Left renal cortex interstitium (tissue), 4 donors: Measurements from ENCODE around the gene KCNH5. TPM values are rescaled to one million over a fixed set of nuclear protein-coding genes. Genes with fewer than 3 reads are reported as not detected.

Experiments used
- DNase-seq, 4 donors: peaks; one replicate each; pipeline ENCODE4 v3.0.0-alpha.2; 2013; ENCODE audit warnings: low read depth in 4 of 4, low spot score in 2 of 4, missing footprints in 1 of 4
- polyA plus RNA-seq, 4 donors: library from polyadenylated mRNA; unstranded; fragments of 120-200 nt; gene quantifications; one replicate each; pipeline ENCODE4 v1.2.1, GENCODE V29; 2013; ENCODE audit not compliant: insufficient read length in 4 of 4

The KCNH5 gene
- polyA plus RNA-seq, 4 donors = 0.08 to 0.20 (median 0.13) TPM

GRCh38 chr14:63006531-63006930 is 38.7 kb downstream of the KCNH5 start:
- no peak for DNase-seq

DNA sequence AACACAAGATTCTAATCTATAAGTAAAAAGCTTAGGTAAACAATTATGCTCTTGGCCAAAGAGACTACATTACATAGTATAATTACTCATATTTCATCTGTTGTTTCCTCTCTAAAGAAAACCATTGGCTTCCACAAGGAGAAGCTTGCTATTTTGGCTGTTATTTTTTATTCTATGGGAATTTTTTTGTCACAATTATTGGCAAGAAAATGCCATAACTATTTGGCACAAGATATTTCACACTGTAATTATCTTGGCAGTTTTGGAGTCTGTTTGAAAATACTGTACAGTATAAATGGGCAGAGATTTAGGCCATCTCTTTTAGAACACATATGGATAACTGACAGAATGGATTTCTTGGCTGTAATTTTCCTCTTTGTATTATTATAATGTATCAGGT is 51.2 kb downstream of the KCNH5 start:
- no peak for DNase-seq

- DNase-seq = no peak
Measured at GRCh38 chr14:62988967-62989366, 56.3 kb downstream of the KCNH5 start.

DNA sequence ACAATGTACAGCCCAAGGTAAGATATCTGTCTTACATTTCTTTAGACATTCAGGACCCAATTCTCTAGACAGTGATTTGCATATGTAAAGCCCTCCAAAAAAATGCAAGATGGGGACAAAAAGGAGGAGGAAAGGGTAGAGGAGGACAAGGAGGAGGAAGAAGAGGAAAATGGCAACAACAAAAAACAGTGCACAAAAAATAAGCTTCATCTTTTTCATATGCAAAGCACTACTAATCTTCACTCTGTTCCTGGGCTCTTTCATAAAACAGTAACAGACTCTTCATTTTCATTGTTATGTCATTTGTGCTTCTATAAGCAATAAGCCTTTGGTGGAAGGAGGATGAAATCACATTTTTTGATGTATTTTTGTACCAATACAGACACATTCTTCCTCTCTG is 61.4 kb downstream of the KCNH5 start:
- DNase-seq = no peak

- DNase-seq = no peak
Measured at GRCh38 chr14:62980693-62981092, 64.6 kb downstream of the KCNH5 start.

- no peak for DNase-seq
Measured at GRCh38 chr14:62957562-62957961, 87.7 kb downstream of the KCNH5 start.

- no peak for DNase-seq
Measured at GRCh38 chr14:62956413-62956812, 88.8 kb downstream of the KCNH5 start.

DNA sequence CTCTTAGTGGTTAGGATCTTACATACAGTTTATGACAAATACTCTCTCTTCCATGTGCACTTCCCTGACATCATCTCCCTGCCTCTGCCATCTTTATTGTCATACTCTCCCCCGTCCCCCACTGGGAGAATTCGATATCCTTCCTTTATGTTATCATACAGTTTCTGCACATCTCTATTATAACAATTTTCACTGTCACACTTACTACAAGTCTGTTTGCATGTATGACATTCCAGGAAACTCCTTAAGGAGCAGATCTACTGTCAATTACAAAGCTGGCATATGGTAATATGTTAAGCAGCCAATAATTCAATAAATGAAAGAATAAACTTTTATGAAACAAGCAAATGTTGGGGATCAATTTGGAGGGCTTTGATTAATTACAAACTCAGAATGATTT is 91.1 kb downstream of the KCNH5 start:
- DNase-seq = no peak

- no peak for DNase-seq
Measured at GRCh38 chr14:62952226-62952625, 93.0 kb downstream of the KCNH5 start.

DNA sequence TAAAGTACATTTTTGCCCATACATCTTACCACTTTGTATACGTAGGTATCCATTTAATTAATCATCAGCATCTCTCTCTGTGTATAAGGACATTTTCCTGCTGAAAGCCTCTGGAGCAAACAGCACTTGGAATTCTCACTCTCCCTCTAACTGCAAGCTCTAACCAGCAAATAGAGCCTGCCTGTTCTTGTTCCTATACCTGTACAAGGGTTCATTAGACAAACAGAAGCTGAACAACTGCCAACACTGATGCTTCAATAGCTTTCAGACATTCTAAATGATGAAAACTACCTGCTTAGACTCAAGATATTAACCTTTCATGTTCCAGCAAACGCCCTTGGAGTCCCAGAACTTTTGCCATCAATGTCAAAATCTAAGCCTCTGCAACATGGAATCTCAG is 98.0 kb downstream of the KCNH5 start:
- no peak for DNase-seq

- DNase-seq = no peak
Measured at GRCh38 chr14:62946221-62946620, 99.0 kb downstream of the KCNH5 start.

- no peak for DNase-seq
Measured at GRCh38 chr14:62943202-62943601, 102.1 kb downstream of the KCNH5 start.

- no peak for DNase-seq
Measured at GRCh38 chr14:62939970-62940369, 105.3 kb downstream of the KCNH5 start.

DNA sequence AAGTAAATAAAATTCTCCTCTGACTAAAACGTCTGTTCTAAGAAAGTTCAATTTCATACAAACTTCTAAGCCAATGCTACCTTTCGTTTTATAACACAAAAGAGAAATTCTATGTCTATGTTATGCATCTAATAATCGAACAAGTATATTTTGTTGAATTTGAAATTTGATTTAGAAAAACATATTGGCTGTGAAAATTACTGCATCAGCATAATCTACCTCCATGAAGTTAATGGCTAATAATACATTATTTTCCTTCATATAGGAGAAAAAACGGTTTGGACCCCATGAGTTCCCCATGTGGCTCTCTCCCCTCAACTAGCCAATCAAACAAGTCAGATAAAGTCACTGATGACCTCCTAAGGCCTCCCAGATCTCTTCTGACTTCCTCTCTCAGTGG is 106.5 kb downstream of the KCNH5 start:
- DNase-seq = no peak

GRCh38 chr14:62934439-62934838 is 110.8 kb downstream of the KCNH5 start:
- DNase-seq = no peak

DNA sequence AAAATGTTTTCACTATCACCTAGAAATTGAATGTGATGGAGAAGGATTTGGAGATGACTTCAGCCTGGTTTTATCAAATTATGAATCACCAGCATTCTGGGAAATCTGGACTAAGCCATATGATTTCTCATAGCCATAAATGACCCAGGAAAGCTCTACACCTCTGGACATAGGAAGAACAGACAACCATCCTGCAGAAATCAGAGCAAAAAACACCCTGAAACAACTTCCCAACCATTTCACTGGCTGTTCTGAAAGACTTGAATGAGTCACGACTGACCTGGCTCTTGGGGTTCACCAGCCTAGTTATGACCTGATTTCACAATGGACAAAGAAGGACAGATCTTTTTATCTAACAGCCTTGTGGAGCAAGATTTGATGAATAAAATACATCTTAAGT is 123.8 kb downstream of the KCNH5 start:
- DNase-seq = no peak

DNA sequence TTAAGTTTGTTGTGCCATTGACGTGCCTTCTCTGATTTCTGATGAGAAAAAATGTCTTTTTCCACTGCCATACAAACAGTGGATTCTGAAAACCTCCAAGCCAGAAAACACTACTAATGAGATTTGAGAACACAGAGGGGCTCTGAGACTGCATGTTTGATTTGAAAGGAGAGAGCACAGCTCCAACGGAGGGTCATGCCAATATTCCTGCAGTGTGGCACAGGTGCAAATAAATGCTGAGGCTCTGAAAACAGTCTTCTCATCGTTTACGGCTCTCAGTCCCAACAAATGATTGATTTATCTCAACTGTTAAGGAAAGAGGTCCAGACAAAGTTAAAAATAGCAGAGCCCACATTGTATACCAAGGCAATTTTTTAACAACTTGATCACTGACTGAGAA is 128.7 kb downstream of the KCNH5 start:
- no peak for DNase-seq

GRCh38 chr14:62914873-62915272 is 130.4 kb downstream of the KCNH5 start:
- DNase-seq = no peak

- no peak for DNase-seq
Measured at GRCh38 chr14:62914025-62914424, 131.2 kb downstream of the KCNH5 start.

- DNase-seq = no peak
Measured at GRCh38 chr14:62908506-62908905, 136.8 kb downstream of the KCNH5 start.

DNA sequence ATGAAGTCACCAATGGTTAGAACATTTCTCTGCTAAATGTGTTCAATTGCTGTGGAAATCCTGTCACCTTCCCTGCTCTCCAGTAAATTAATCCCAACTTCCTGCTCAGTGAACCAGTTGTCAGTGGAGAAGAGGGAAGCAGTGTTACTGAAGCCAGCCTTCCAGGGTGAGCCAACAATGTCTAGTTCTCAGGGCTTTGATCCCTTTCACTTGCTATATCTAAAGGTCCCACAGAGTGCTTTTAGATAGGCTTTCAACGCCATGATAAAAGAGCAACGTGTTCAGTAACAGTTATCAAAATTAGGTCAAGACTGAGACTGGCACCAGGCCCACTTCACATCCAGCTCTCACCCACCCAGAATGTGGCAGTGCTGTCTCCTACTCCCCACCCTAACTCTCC is 139.7 kb downstream of the KCNH5 start:
- DNase-seq = no peak

DNA sequence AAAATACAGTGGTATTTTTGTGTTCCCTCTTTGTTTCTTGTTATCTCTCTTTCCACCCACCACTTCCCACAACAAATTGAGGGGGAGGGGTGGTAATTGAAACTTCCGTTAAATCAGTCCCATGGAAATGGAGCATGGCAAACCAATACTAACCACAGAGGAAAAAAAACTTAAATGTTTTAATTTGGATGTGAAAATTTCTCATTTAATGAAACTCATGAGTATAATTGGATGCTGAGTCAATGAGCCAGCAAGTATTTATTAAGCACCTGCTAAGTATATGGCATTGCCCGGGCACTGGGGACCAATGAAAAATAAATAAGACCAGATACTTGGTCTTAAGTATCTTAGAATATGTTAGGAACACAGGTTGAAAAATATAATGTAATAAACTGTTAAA is 147.5 kb downstream of the KCNH5 start:
- no peak for DNase-seq

DNA sequence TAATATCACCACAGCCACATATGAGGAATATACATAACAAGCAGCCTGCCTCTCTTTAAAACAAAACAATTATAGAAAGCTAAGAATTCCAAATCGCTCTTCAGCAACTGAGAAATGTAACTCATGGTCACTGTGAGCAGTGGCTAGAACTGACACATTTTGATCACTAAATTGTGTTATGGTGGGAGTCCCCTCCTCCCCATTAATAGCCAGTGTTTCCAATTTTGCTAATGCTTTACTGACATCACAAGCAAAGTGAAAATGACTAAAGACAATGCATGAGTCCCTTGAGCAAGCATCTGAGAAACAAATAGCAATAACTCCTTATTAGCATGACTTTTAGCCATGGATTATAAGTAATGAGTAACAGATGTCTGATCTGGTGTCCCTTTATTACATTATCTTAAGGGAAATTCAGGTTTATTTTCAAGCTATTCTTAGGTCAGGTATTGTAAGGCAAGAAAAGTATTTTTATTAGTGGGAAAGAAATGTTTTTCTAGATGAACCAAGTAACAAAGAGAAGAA is 148.3 kb downstream of the KCNH5 start:
- no peak for DNase-seq
